Fibroblast of villous mesenchyme (primary cell): ENCODE data around the gene AKAP5. TPM values are rescaled to one million over a fixed set of nuclear protein-coding genes. Genes with fewer than 3 reads are reported as not detected.

Experiments used
- DNase-seq: peaks from one replicate; pipeline ENCODE4 v3.0.0-alpha.2; 2010; ENCODE audit warnings: low read depth
- H3K4me3 ChIP-seq: 2 replicates; pipeline ENCODE4 v1.5.1; 2011; ENCODE audit warnings: low read depth, mild to moderate bottlenecking, low read length
- total RNA-seq: library from RNA; depleted of rRNA; stranded (reverse); fragments of >200 nt; gene quantifications from 2 replicates; pipeline ENCODE4 v1.2.3, GENCODE V29; 2012
- TF ChIP-seq, protein P1 (sequence below): IDR thresholded peaks from 2 replicates; pipeline ENCODE4 v1.5.1; 2012; ENCODE audit warnings: low read depth, mild to moderate bottlenecking, low read length; ENCODE audit not compliant: insufficient read depth

Gene AKAP5
- total RNA-seq, 1 donor = 3.0 TPM

DNA sequence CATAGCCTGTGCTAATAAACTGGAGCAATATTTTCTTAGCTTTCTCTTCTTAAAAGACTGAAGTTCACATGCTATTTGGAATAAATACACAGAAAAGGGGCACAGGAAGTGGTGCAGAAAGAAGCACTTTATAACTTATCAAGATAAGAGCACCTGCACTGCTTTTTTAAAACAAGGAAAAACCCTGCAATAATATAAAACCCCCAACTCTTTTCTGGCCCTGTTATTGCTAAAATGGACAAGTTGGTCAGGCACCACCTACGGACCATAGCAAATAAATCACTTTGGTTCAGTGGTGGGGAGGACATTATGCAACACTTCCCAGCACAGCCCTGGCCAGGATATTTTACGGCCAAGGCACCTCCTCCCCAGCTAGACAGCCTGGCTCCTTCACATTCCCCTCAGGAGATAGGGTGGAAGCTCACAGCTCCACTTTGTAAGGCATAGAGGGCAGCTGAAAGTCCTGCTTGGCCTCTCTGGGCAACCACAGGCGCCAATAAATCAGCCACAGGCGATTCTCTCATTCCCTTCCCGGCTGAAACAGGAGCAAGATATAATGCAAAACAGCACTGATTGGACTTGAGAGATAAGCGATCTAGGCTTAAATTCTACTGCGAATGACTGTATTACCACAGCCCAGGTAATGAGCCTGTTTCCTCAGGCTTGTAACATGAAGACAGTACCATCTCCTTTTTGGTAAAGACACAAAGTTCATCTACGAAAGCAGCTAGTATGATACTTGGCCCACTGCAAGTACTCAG lies 36.3 kb downstream of the AKAP5 start:
- DNase-seq = peak; percentile 97
- TF ChIP-seq, protein P1, sequence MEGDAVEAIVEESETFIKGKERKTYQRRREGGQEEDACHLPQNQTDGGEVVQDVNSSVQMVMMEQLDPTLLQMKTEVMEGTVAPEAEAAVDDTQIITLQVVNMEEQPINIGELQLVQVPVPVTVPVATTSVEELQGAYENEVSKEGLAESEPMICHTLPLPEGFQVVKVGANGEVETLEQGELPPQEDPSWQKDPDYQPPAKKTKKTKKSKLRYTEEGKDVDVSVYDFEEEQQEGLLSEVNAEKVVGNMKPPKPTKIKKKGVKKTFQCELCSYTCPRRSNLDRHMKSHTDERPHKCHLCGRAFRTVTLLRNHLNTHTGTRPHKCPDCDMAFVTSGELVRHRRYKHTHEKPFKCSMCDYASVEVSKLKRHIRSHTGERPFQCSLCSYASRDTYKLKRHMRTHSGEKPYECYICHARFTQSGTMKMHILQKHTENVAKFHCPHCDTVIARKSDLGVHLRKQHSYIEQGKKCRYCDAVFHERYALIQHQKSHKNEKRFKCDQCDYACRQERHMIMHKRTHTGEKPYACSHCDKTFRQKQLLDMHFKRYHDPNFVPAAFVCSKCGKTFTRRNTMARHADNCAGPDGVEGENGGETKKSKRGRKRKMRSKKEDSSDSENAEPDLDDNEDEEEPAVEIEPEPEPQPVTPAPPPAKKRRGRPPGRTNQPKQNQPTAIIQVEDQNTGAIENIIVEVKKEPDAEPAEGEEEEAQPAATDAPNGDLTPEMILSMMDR = no peak

DNA sequence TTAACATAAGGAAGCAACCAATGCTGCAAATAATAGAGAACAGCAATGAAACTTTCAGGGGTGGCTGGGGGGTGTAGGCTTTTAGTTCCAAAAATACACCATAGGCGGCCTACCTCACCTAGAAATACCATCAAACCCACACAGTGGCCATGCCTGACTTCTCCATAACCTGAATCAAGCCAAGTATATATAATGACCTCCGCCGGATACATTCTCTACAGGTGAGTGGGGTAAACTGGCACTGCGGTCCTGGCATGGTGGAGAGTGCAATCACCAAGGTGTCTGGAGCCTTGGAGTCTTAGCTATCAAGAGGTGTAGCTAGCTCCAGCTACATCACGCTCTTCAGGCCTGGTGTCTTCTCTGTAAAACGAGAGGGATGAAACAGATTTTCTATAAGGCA lies 37.2 kb downstream of the AKAP5 start:
- TF ChIP-seq, protein P1 = no peak
- no peak for DNase-seq
- peak overlapping the region; percentile 95 for H3K4me3 ChIP-seq

More for the DNA sequence above, 36.3 kb downstream of the AKAP5 start:
- H3K4me3 ChIP-seq = peak overlapping the region; percentile 95

DNA sequence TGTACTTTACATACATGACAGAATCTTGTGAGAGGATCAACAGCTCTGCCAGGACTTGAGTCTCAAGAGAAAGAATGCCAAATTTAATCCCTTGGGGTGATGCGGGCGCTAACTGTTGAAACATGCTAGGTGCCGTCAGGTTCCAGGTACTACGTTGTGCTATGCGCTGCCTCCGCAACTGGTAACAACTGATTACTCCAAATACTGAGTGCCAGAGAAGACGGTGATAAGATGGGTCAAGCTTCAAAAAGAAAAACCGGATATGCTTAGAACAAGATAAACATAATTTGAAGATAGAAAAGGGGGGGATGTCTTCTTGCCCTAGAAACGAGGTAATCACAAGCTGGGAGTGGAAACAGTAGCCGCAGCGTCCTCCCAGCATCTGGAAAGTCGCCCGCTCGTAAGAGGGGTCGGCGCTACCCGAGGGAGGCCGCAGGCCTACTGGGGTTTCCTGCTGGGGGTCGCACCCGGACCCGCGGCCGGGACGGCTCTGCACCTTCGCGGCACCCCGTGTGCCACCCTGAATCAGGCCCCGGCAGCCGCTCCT lies 37.7 kb downstream of the AKAP5 start:
- DNase-seq = peak; percentile 43
- peak overlapping the region; percentile 95 for H3K4me3 ChIP-seq
- TF ChIP-seq, protein P1 = no peak

DNA sequence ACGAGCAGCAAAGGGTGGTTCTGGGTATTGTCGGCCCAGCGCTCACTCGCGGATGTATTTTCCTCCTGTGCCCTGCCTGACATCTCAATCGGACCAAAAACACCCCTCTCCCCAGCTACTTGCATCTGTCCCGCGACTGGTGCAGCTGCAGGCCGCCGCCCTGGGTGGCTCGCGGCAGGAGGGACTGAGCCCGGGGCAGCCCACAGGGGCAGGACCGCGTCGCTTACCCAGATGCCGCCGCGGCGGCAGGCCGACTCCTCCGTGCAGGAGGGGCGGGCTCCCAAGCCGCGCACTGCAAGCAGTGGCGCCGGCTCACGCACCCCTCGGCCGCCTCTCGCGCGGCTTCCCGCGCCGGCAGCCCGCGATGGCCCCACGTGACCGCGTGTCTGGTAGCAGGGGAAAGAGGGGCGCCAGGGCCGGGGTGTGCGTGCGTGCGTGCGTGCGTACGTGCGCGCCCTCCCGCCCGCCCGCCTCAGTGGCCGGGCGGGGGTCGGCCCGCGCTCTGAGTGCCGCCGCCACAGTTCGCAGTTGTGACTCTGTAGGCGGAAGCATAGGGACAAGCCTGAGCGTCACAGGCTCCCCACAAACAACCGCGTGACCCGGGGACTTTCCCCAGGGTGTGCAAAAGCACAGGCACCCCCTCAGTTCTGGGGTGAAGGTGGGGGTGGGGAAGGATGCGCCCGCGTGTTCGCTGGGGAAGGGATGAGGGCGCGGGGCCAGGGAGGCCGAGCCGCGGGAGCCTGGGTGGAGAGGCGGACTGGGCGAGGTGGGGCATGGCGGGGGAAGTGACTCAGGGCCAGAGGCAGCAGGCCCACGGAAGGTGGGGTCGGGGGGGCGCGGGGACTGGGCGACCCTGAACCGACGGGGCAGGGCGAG lies 38.4 kb downstream of the AKAP5 start, which contains the start of gene ZBTB25:
Gene ZBTB25, minus strand, starts transcription at position 405 of the 876 bp plus-strand sequence. CDS start 13,305 bp downstream, outside the sequence.
- TF ChIP-seq, protein P1 = no peak
- DNase-seq = peak; percentile 93
- H3K4me3 ChIP-seq = peak within 1 kb of the TSS; percentile 95

DNA sequence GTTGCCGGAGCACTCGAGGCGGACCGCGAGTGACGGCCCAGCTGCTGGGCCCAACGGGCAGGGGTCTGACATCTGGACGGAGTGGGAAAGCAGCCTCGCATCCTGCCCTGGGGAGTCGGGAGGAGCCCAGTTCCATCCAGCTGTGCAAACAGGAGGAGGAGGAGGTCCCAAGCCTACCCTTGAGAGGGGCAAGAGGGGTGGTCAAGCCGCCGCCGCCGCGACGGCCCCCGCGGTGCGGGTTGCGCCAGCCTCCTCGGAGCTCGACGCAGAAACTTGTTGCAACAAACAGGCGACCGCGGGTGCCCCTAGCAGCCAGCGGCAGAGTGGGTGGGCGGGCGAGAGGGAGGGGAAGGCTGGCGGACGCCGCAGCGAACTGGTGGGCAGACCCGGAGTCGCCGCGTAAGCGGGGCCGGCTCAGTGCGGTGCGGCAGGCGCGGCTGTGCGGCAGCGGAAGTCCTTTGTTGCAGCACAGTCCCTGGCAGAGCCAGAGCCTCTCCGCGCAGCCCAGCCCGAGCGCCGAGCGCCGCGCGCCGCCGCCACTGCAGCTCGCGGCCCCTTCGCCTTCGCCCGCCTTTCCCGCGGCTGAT lies 39.1 kb downstream of the AKAP5 start, which contains the start of gene ZBTB1:
Gene ZBTB1, plus strand, starts transcription at position 461 of the 587 bp plus-strand sequence. CDS start 16,735 bp downstream, outside the sequence.
- H3K4me3 ChIP-seq = peak within 1 kb of the TSS; percentile 95
- TF ChIP-seq, protein P1 = no peak

More for the DNA sequence above, 39.1 kb downstream of the AKAP5 start, which contains the start of gene ZBTB1:
- peak; percentile 91 for DNase-seq
